SK-N-SH treated with all-trans-retinoic acid at 6 μM for 48 hours (cell line): Measurements from ENCODE around the gene SLC12A6.

Experiments
- ARNTL ChIP-seq: fragments of 450-650 bp; formaldehyde crosslinking; IDR thresholded peaks from 2 replicates; pipeline ENCODE4 v1.5.0; 2020; ENCODE audit warnings: low read depth, mild to moderate bottlenecking, moderate library complexity, borderline replicate concordance
- BACH2 ChIP-seq: fragments of 250-450 bp; sonication (Bioruptor Pico); IDR thresholded peaks from 2 replicates; pipeline ENCODE4 v1.9.0; 2021; ENCODE audit warnings: mild to moderate bottlenecking, borderline replicate concordance
- ZNF70 ChIP-seq: fragments of 450-650 bp; formaldehyde crosslinking; IDR thresholded peaks from 2 replicates; pipeline ENCODE4 v1.5.0; 2020; ENCODE audit warnings: mild to moderate bottlenecking, moderate library complexity

- TF ChIP-seq ZNF70 (CRISPR knock-in tag) (no peak), ARNTL (CRISPR knock-in tag) (no peak), BACH2 (CRISPR knock-in tag) (no peak)
Observed at GRCh38 chr15:34243226-34243625, 94.4 kb downstream of the SLC12A6 start.
